Neural cell (in vitro differentiated cells): ENCODE measurements around the gene RRM1. TPM values are rescaled to one million over a fixed set of nuclear protein-coding genes. Genes with fewer than 3 reads are reported as not detected.

ENCODE experiments used
- H2AFZ ChIP-seq: fragments of 200-600, 300-800 bp; sonication (generic), shearing (Covaris generic); 2 replicates; pipeline ENCODE4 v1.6.0; 2014; ENCODE audit warnings: low read depth, mild to moderate bottlenecking, antibody characterized with exemption, low read length, moderate library complexity
- H3F3A ChIP-seq: fragments of 200-600 bp; shearing (Covaris generic); 2 replicates; pipeline ENCODE4 v1.6.1; 2016; ENCODE audit warnings: mild to moderate bottlenecking, moderate library complexity, mixed read lengths, antibody characterized with exemption, low read length; ENCODE audit not compliant: insufficient read depth, poor library complexity, severe bottlenecking
- H3K27ac ChIP-seq: fragments of 200-600, 300-800 bp; sonication (generic), shearing (Covaris generic); 2 replicates; pipeline ENCODE4 v1.5.1; 2014; ENCODE audit warnings: mild to moderate bottlenecking, low read length, moderate library complexity
- H3K27me3 ChIP-seq: fragments of 300-800, 200-600 bp; sonication (generic), shearing (Covaris generic); 2 replicates; pipeline ENCODE4 v1.6.0; 2014; ENCODE audit warnings: mild to moderate bottlenecking, low read depth, low read length, moderate library complexity; ENCODE audit not compliant: insufficient read depth
- H3K36me3 ChIP-seq: fragments of 300-800, 200-600 bp; sonication (generic), shearing (Covaris generic); 2 replicates; pipeline ENCODE4 v1.5.1; 2014; ENCODE audit warnings: mild to moderate bottlenecking, antibody characterized with exemption, low read length, moderate library complexity; ENCODE audit not compliant: insufficient read depth
- H3K4me2 ChIP-seq: fragments of 300-800, 200-600 bp; sonication (generic), shearing (Covaris generic); 2 replicates; pipeline ENCODE4 v1.6.0; 2014; ENCODE audit warnings: mild to moderate bottlenecking, low read length
- H3K4me3 ChIP-seq: fragments of 300-800, 200-600 bp; sonication (generic), shearing (Covaris generic); 2 replicates; pipeline ENCODE4 v1.5.1; 2014; ENCODE audit warnings: mild to moderate bottlenecking, low read length, moderate library complexity
- H3K79me2 ChIP-seq: fragments of 200-600 bp; shearing (Covaris generic); replicated peaks from 2 replicates; pipeline ENCODE4 v1.6.0; 2014; ENCODE audit warnings: mild to moderate bottlenecking, low read length, moderate library complexity; ENCODE audit not compliant: insufficient read depth
- H3K9ac ChIP-seq: fragments of 300-800, 200-600 bp; sonication (generic), shearing (Covaris generic); 2 replicates; pipeline ENCODE4 v1.6.1; 2016; ENCODE audit warnings: mild to moderate bottlenecking, low read length, mixed read lengths
- H3K9me2 ChIP-seq: fragments of 200-600 bp; shearing (Covaris generic); 2 replicates; pipeline ENCODE4 v1.6.1; 2016; ENCODE audit warnings: mild to moderate bottlenecking, low read length, mixed read lengths; ENCODE audit not compliant: insufficient read depth
- H3K9me3 ChIP-seq: fragments of 200-600, 300-800 bp; sonication (generic), shearing (Covaris generic); 2 replicates; pipeline ENCODE4 v1.6.1; 2016; ENCODE audit warnings: mild to moderate bottlenecking, mixed run types, low read length, moderate library complexity, mixed read lengths
- H4K20me1 ChIP-seq: fragments of 200-600 bp; shearing (Covaris generic); 2 replicates; pipeline ENCODE4 v1.6.1; 2016; ENCODE audit warnings: mild to moderate bottlenecking, mixed run types; ENCODE audit not compliant: insufficient read depth
- EP300 ChIP-seq: fragments of 450-650 bp; conservative IDR thresholded peaks from 2 replicates; pipeline ENCODE4 v1.6.1; 2014; ENCODE audit warnings: antibody characterized with exemption, mild to moderate bottlenecking, moderate library complexity; ENCODE audit not compliant: poor library complexity, severe bottlenecking
- EZH2 ChIP-seq: fragments of 200-600, 300-800 bp; shearing (Covaris generic), sonication (generic); IDR thresholded peaks from 2 replicates; pipeline ENCODE4 v1.6.1; 2014; ENCODE audit warnings: antibody characterized with exemption, low read length, borderline replicate concordance, mild to moderate bottlenecking; ENCODE audit not compliant: insufficient read depth, poor library complexity, severe bottlenecking
- MXI1 ChIP-seq: fragments of 450-650 bp; conservative IDR thresholded peaks from 2 replicates; pipeline ENCODE4 v1.6.1; 2014; ENCODE audit warnings: antibody characterized with exemption, mild to moderate bottlenecking; ENCODE audit not compliant: poor library complexity, severe bottlenecking
- POLR2AphosphoS5 ChIP-seq: IDR thresholded peaks from 2 replicates; pipeline ENCODE4 v1.6.1; 2012
- RAD21 ChIP-seq: fragments of 450-650 bp; conservative IDR thresholded peaks from 2 replicates; pipeline ENCODE4 v1.6.1; 2014; ENCODE audit warnings: antibody characterized with exemption, mild to moderate bottlenecking, moderate library complexity
- SMC3 ChIP-seq: fragments of 450-650 bp; conservative IDR thresholded peaks from 2 replicates; pipeline ENCODE4 v1.6.1; 2014; ENCODE audit warnings: antibody characterized with exemption, mild to moderate bottlenecking, moderate library complexity; ENCODE audit not compliant: poor library complexity
- TAF1 ChIP-seq: IDR thresholded peaks from 2 replicates; pipeline ENCODE4 v1.6.1; 2012; ENCODE audit warnings: low read depth
- polyA plus RNA-seq: library from polyadenylated mRNA; depleted of rRNA; stranded (reverse); fragments of >200 nt; gene quantifications from 2 replicates; pipeline ENCODE4 v1.2.3, GENCODE V29; 2014
- TF ChIP-seq, protein P1 (sequence below): IDR thresholded peaks from 2 replicates; pipeline ENCODE4 v1.6.1; 2012; ENCODE audit warnings: borderline replicate concordance
- TF ChIP-seq, protein P2 (sequence below): fragments of 450-650 bp; IDR thresholded peaks from 2 replicates; pipeline ENCODE4 v1.5.1; 2014; ENCODE audit warnings: antibody characterized with exemption, mild to moderate bottlenecking, moderate library complexity; ENCODE audit not compliant: poor library complexity, severe bottlenecking

RRM1 gene
- polyA plus RNA-seq, 1 donor from 2014 or later, result 65.9 TPM

DNA sequence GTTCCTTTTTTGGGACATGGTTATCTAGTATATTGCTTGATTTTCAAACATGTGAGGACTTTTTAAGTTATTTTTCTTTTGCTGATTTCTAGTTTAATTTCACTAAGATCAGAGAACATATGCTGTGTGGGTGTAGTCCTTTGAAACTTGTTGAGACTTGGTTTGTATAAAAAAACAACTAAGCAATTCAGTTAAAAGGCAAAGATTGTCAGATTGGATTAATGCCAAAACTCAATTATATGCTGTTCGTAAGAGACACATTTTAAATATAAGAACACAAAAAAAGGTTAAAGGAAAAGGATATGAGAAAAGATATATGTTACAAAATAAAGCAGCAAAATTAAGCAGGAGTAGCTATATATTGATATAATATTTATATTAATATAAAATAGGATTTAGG is 17.8 kb upstream of the RRM1 start:
- Histone ChIP-seq H3K9me2 (no peaks in the 10 kb centered on the region), H3K9me3 (no peaks in the 10 kb centered on the region), H3K79me2 (no peaks in the 10 kb centered on the region), H3F3A (no peaks in the 10 kb centered on the region), H3K27ac (no peak overlapping the region), H3K36me3 (no peaks in the 10 kb centered on the region), H4K20me1 (no peaks in the 10 kb centered on the region), H2AFZ (no peak overlapping the region), H3K4me3 (no peak overlapping the region), H3K9ac (no peak overlapping the region), H3K4me2 (no peak overlapping the region), H3K27me3 (no peaks in the 10 kb centered on the region)
- TF ChIP-seq, protein P1, sequence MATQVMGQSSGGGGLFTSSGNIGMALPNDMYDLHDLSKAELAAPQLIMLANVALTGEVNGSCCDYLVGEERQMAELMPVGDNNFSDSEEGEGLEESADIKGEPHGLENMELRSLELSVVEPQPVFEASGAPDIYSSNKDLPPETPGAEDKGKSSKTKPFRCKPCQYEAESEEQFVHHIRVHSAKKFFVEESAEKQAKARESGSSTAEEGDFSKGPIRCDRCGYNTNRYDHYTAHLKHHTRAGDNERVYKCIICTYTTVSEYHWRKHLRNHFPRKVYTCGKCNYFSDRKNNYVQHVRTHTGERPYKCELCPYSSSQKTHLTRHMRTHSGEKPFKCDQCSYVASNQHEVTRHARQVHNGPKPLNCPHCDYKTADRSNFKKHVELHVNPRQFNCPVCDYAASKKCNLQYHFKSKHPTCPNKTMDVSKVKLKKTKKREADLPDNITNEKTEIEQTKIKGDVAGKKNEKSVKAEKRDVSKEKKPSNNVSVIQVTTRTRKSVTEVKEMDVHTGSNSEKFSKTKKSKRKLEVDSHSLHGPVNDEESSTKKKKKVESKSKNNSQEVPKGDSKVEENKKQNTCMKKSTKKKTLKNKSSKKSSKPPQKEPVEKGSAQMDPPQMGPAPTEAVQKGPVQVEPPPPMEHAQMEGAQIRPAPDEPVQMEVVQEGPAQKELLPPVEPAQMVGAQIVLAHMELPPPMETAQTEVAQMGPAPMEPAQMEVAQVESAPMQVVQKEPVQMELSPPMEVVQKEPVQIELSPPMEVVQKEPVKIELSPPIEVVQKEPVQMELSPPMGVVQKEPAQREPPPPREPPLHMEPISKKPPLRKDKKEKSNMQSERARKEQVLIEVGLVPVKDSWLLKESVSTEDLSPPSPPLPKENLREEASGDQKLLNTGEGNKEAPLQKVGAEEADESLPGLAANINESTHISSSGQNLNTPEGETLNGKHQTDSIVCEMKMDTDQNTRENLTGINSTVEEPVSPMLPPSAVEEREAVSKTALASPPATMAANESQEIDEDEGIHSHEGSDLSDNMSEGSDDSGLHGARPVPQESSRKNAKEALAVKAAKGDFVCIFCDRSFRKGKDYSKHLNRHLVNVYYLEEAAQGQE, result no peak
- TF ChIP-seq TAF1, result no peak
- TF ChIP-seq RAD21, result no peak
- TF ChIP-seq MXI1, result no peak
- no peak for TF ChIP-seq EZH2
- TF ChIP-seq POLR2AphosphoS5, result no peak
- TF ChIP-seq EP300, result no peak
- TF ChIP-seq, protein P2, sequence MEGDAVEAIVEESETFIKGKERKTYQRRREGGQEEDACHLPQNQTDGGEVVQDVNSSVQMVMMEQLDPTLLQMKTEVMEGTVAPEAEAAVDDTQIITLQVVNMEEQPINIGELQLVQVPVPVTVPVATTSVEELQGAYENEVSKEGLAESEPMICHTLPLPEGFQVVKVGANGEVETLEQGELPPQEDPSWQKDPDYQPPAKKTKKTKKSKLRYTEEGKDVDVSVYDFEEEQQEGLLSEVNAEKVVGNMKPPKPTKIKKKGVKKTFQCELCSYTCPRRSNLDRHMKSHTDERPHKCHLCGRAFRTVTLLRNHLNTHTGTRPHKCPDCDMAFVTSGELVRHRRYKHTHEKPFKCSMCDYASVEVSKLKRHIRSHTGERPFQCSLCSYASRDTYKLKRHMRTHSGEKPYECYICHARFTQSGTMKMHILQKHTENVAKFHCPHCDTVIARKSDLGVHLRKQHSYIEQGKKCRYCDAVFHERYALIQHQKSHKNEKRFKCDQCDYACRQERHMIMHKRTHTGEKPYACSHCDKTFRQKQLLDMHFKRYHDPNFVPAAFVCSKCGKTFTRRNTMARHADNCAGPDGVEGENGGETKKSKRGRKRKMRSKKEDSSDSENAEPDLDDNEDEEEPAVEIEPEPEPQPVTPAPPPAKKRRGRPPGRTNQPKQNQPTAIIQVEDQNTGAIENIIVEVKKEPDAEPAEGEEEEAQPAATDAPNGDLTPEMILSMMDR, result no peak
- no peak for TF ChIP-seq SMC3

DNA sequence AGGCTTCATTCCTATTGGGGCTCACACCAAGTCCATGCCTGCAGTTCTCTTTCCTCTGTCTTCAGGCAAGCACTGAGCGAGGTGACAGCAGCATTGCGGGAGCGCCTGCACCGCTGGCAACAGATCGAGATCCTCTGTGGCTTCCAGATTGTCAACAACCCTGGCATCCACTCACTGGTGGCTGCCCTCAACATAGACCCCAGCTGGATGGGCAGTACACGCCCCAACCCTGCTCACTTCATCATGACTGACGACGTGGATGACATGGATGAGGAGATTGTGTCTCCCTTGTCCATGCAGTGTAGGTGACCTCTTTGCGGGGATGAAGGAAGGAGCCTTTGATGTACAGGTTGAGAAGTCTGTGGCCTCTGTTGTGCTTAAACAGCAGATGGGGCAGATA is 11.4 kb upstream of the RRM1 start:
- Histone ChIP-seq H3K4me2 (no peak overlapping the region), H3K79me2 (no peaks in the 10 kb centered on the region), H3K9me3 (no peaks in the 10 kb centered on the region), H3K36me3 (no peaks in the 10 kb centered on the region), H3K9me2 (no peaks in the 10 kb centered on the region), H3K27ac (no peak overlapping the region), H3K4me3 (no peak overlapping the region), H3K27me3 (no peaks in the 10 kb centered on the region), H3K9ac (no peak overlapping the region), H3F3A (no peaks in the 10 kb centered on the region), H4K20me1 (no peaks in the 10 kb centered on the region), H2AFZ (no peak overlapping the region)
- TF ChIP-seq MXI1 (no peak), POLR2AphosphoS5 (no peak), SMC3 (no peak), TAF1 (no peak), EP300 (no peak), EZH2 (no peak), RAD21 (no peak)
- TF ChIP-seq, protein P2, result no peak
- TF ChIP-seq, protein P1, result no peak
